GM12878 (cell line): ENCODE results near the gene CAPS. TPM values are rescaled to one million over a fixed set of nuclear protein-coding genes. Genes with fewer than 3 reads are reported as not detected.
"Not testable (repeated sequence)": the region's sequence is repeated elsewhere in the genome, so short reads cannot be mapped to it uniquely, and the experiment has no call there.

Source experiments
- ATAC-seq: fragments of 200-7000 bp; cut with Tn5 transposase; 3 replicates; pipeline ENCODE4 v1.9.1; 2020; ENCODE audit warnings: mild to moderate bottlenecking, moderate library complexity
- BruUV-seq: library from RNA; stranded (reverse); fragments of 400-500 nt; replicated peaks from 2 replicates; lab custom pipeline; 2021; lab: Mats Ljungman, UMichigan
- CTCF ChIA-PET: fragments of 300-600 bp; sonication (Branson Sonifier 250); formaldehyde crosslinking; extraction: SDS; loops from one replicate; lab custom pipeline; 2021; ENCODE audit warnings: inconsistent platforms; lab: Yijun Ruan, JAX
- POLR2A ChIA-PET: fragments of 350-600 bp; formaldehyde crosslinking; extraction: SDS; loops from one replicate; lab custom pipeline; 2021; ENCODE audit warnings: inconsistent platforms; lab: Charles Lee
- RAD21 ChIA-PET: fragments of 300-600 bp; sonication (Branson Sonifier 250); formaldehyde crosslinking; loops from one replicate; lab custom pipeline; 2023; ENCODE audit warnings: antibody characterized with exemption; ENCODE audit not compliant: unreplicated experiment; lab: Charles Lee
- SMC1A ChIA-PET: fragments of 300-600 bp; sonication (Branson Sonifier 250); formaldehyde crosslinking; loops from one replicate; lab custom pipeline; 2023; ENCODE audit not compliant: unreplicated experiment, uncharacterized antibody; lab: Charles Lee
- DNase-seq: peaks from one replicate; pipeline ENCODE4 v3.0.0-alpha.2; 2011; ENCODE audit warnings: low read depth, low spot score
- FAIRE-seq: peaks from 3 replicates; lab custom pipeline; 2011; peaks lifted over from hg19 to GRCh38; lab: Jason Lieb, UNC
- H2AFZ ChIP-seq: 2 replicates; pipeline ENCODE4 v1.6.0; 2011; ENCODE audit warnings: low read depth, low read length, control low read depth; ENCODE audit not compliant: control insufficient read depth
- H3K27ac ChIP-seq: 2 replicates; pipeline ENCODE4 v1.5.1; 2011; ENCODE audit warnings: control low read depth; ENCODE audit not compliant: control insufficient read depth, insufficient read depth
- H3K27me3 ChIP-seq, 2 experiments: replicated peaks in 1 of 2; 2 replicates each; pipeline versions ENCODE4 v1.6.0 to v1.6.1; 2011; ENCODE audit warnings: low read length in 1 of 2; ENCODE audit not compliant: control insufficient read depth in 2 of 2, insufficient read depth in 2 of 2
- H3K36me3 ChIP-seq, 2 experiments: 2 replicates each; pipeline ENCODE4 v1.5.1; 2011; ENCODE audit warnings: low read length in 1 of 2; ENCODE audit not compliant: control insufficient read depth in 2 of 2, insufficient read depth in 2 of 2
- H3K4me1 ChIP-seq: 2 replicates; pipeline ENCODE4 v1.6.1; 2011; ENCODE audit warnings: mild to moderate bottlenecking, low read length, moderate library complexity, mixed read lengths; ENCODE audit not compliant: control insufficient read depth, insufficient read depth
- H3K4me2 ChIP-seq: 2 replicates; pipeline ENCODE4 v1.6.0; 2011; ENCODE audit warnings: control low read depth; ENCODE audit not compliant: control insufficient read depth, insufficient read depth
- H3K4me3 ChIP-seq: fragments of 200-600 bp; sonication (generic); 2 replicates; pipeline ENCODE4 v1.5.1; 2016
- H3K79me2 ChIP-seq: 2 replicates; pipeline ENCODE4 v1.6.0; 2011; ENCODE audit warnings: low read length; ENCODE audit not compliant: control insufficient read depth, insufficient read depth
- H3K9ac ChIP-seq: 2 replicates; pipeline ENCODE4 v1.8.0; 2011; ENCODE audit warnings: low read length, control low read depth, mixed read lengths; ENCODE audit not compliant: control insufficient read depth, insufficient read depth
- H3K9me3 ChIP-seq: replicated peaks from 3 replicates; pipeline ENCODE4 v1.5.1; 2011; ENCODE audit warnings: mild to moderate bottlenecking, low read length; ENCODE audit not compliant: control insufficient read depth, insufficient read depth
- H4K20me1 ChIP-seq: 2 replicates; pipeline ENCODE4 v1.6.0; 2011; ENCODE audit not compliant: control insufficient read depth, insufficient read depth
- ATF7 ChIP-seq: fragments of 450-650 bp; IDR thresholded peaks from 2 replicates; pipeline ENCODE4 v1.6.1; 2016; ENCODE audit warnings: low read depth, mild to moderate bottlenecking
- IKZF1 ChIP-seq: fragments of 450-650 bp; conservative IDR thresholded peaks from 2 replicates; pipeline ENCODE4 v1.6.1; 2017; ENCODE audit warnings: antibody characterized with exemption, mild to moderate bottlenecking
- IKZF2 ChIP-seq, 2 experiments: fragments of 450-650 bp; IDR thresholded peaks; 2 replicates each; pipeline ENCODE4 v1.6.1; 2017; ENCODE audit warnings: mild to moderate bottlenecking in 2 of 2, moderate library complexity in 2 of 2
- NR2F1 ChIP-seq: fragments of 450-650 bp; conservative IDR thresholded peaks from 2 replicates; pipeline ENCODE4 v1.6.1; 2017; ENCODE audit warnings: mild to moderate bottlenecking
- SPI1 ChIP-seq: IDR thresholded peaks from 2 replicates; pipeline ENCODE4 v1.6.1; 2011; ENCODE audit warnings: low read depth, mild to moderate bottlenecking, low read length, moderate library complexity, borderline replicate concordance; ENCODE audit not compliant: insufficient read depth
- WGBS: methylation state at CpG from one replicate; pipeline ENCODE4 v1.1.6; 2016; ENCODE audit warnings: low lambda C conversion rate; ENCODE audit not compliant: insufficient replicate concordance, insufficient coverage; ENCODE audit errors: missing lambda C conversion rate; 5-methylcytosine and 5-hydroxymethylcytosine counted together
- in situ Hi-C: fragments of 300-500 bp; cut with MboI; formaldehyde crosslinking; loops from 9 replicates; pipeline ENCODE4 v1.14.3; 2018; ENCODE audit warnings: mixed read lengths
- intact Hi-C: fragments of 100-400 bp; cut with micrococcal nuclease; formaldehyde crosslinking; loops from one replicate; pipeline ENCODE4 v1.14.2; 2022; ENCODE audit not compliant: unreplicated experiment
- polyA plus RNA-seq, 11 experiments: library from polyadenylated mRNA; depleted of rRNA in 4 of 11; unstranded in 6 of 11; stranded (reverse) in 5 of 11; fragments of >200 nt; fragmentation: Nextera tagmentation in 4 of 11; fragmentation: Illumina TruSeq in 1 of 11; extraction: Ambion mirVana in 4 of 11; extraction: Trizol in 1 of 11; gene quantifications; 1 replicate in 1 of 11; 2 replicates in 10 of 11; pipeline versions ENCODE4 v1.2.1 to v1.2.3, GENCODE V29; 2011 to 2016; ENCODE audit warnings: inconsistent platforms in 2 of 11, missing spikeins in 2 of 11, low read depth in 1 of 11
- total RNA-seq, 4 experiments: library from RNA; depleted of rRNA in 3 of 4; stranded (reverse); fragments of >200 nt in 3 of 4; fragmentation: Illumina TruSeq in 1 of 4; extraction: Trizol in 1 of 4; gene quantifications; 2 replicates each; pipeline versions ENCODE4 v1.2.1 to v1.2.3, GENCODE V29; 2013 to 2021

Gene CAPS
- total and polyA plus RNA-seq, 10 of the 15 experiments (the other 5 are each of a cell fraction or from before 2014, with no cell fraction given) = 0.09 to 6.9 (median 2.9) TPM

DNA sequence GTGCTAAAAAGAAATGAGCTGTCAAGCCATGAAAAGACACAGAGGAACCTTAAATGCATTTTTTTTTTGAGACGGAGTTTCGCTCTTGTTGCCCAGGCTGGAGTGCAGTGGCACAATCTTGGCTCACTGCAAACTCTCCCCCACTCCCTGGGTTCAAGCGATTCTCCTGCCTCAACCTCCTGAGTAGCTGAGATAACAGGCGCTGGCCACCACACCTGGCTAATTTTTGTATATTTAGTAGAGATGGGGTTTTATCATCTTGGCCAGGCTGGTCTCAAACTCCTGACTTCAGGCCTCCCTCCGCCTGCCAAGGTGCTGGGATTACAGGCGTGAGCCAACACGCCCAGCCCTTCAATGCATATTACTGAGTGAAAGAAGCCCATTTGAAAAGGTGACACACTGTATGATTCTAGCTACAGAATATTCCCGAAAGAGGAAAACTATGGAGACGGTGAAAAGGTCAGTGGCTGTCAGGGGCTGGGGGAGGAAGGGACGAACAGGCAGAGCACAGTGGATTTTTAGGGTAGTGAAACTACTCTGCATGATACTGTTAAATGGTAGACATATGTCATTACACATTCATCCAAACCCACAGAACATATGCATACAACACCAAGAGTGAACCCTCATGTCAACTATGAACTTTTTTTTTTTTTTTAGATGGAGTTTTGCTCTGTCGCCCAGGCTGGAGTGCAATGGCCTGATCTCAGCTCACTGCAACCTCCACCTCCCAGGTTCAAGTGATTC lies 29.8 kb upstream of the CAPS start:
- H3K27me3 ChIP-seq, H3K9me3 ChIP-seq, H4K20me1 ChIP-seq, FAIRE-seq, RAD21 ChIA-PET, H3K4me2 ChIP-seq, H3K36me3 ChIP-seq, POLR2A ChIA-PET, H2AFZ ChIP-seq, H3K79me2 ChIP-seq, H3K4me3 ChIP-seq, H3K27ac ChIP-seq, DNase-seq, BruUV-seq, H3K9ac ChIP-seq: not testable (repeated sequence)
- intact Hi-C loops = loop anchor here (2.0 kb wide), 1 partner anchor 79 kb away; the partner anchor contains the start of gene NRTN
- CTCF ChIA-PET = interaction anchor here (0.6 to 1.3 kb wide), 2 partner anchors 80 to 385 kb away, joined by 3 to 4 read pairs; partner anchors contain the start of gene NRTN
- SMC1A ChIA-PET = interaction anchor here (0.8 kb wide), 1 partner anchor 80 kb away, joined by 3 read pairs; the partner anchor contains the start of gene NRTN
- 42% methylated on average over 11 of the region's 11 CpGs for WGBS
- ATAC-seq = peak; percentile 80
- TF ChIP-seq ATF7 = peak; percentile 32; the same call in 1 of the 2 replicates
- TF ChIP-seq NR2F1 = 0 out of 2 replicates have a peak, but pooled peaks have one; percentile 23
- TF ChIP-seq SPI1 = peak; percentile 79; the same call in 1 of the 2 replicates
- TF ChIP-seq IKZF1 = peak; percentile 47; the same call in 1 of the 2 replicates
- peak; percentile 33 to 45; a peak in 2 of 4 replicates for TF ChIP-seq IKZF2 (IDR thresholded peaks at IDR 0.05)
- TF ChIP-seq, all 136 proteins: peak for 5; not testable (repeated sequence) for 131
- in situ Hi-C loops, H3K4me1 ChIP-seq: not testable (repeated sequence)
